GM18507 (cell line): Measurements from ENCODE around the gene NAB1.

Experiments used
- DNase-seq: peaks from one replicate; pipeline ENCODE4 v3.0.0; 2011; ENCODE audit warnings: low read depth; ENCODE audit not compliant: insufficient read length; ENCODE audit errors: extremely low spot score
- FAIRE-seq: peaks from 2 replicates; lab custom pipeline; 2011; peaks lifted over from hg19 to GRCh38; lab: Jason Lieb, UNC

Gene NAB1

DNA sequence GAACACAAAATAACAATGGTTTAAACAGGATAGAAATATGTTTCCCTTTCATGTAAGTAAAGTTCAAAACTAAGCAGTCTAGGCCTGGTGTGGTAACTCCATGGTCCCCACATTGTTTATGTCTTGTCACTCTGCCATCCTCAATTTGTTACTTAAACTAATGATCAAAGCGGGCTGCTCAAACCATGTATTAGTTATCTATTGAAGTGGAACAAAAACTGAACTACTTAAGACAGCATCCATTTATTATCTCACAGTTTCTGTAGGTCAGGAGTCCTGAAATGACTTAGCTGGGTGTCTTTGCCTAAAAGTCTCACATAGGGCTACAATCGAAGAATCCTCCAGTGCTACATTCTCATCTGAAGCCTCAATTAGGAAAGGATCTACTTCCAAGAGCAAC lies 91.6 kb downstream of the NAB1 start:
- FAIRE-seq, result no peak
- no peak for DNase-seq
